Neural cell (in vitro differentiated cells): ENCODE data around the gene SPATA13.

Experiments used
- CTCF ChIP-seq: fragments of 450-650 bp; IDR thresholded peaks from 2 replicates; pipeline ENCODE4 v1.5.1; 2014; ENCODE audit warnings: antibody characterized with exemption, mild to moderate bottlenecking, moderate library complexity; ENCODE audit not compliant: poor library complexity, severe bottlenecking
- EP300 ChIP-seq: fragments of 450-650 bp; conservative IDR thresholded peaks from 2 replicates; pipeline ENCODE4 v1.6.1; 2014; ENCODE audit warnings: antibody characterized with exemption, mild to moderate bottlenecking, moderate library complexity; ENCODE audit not compliant: poor library complexity, severe bottlenecking
- EZH2 ChIP-seq: fragments of 200-600, 300-800 bp; shearing (Covaris generic), sonication (generic); IDR thresholded peaks from 2 replicates; pipeline ENCODE4 v1.6.1; 2014; ENCODE audit warnings: antibody characterized with exemption, low read length, borderline replicate concordance, mild to moderate bottlenecking; ENCODE audit not compliant: insufficient read depth, poor library complexity, severe bottlenecking
- MXI1 ChIP-seq: fragments of 450-650 bp; conservative IDR thresholded peaks from 2 replicates; pipeline ENCODE4 v1.6.1; 2014; ENCODE audit warnings: antibody characterized with exemption, mild to moderate bottlenecking; ENCODE audit not compliant: poor library complexity, severe bottlenecking
- POLR2AphosphoS5 ChIP-seq: IDR thresholded peaks from 2 replicates; pipeline ENCODE4 v1.6.1; 2012
- RAD21 ChIP-seq: fragments of 450-650 bp; conservative IDR thresholded peaks from 2 replicates; pipeline ENCODE4 v1.6.1; 2014; ENCODE audit warnings: antibody characterized with exemption, mild to moderate bottlenecking, moderate library complexity
- SMC3 ChIP-seq: fragments of 450-650 bp; conservative IDR thresholded peaks from 2 replicates; pipeline ENCODE4 v1.6.1; 2014; ENCODE audit warnings: antibody characterized with exemption, mild to moderate bottlenecking, moderate library complexity; ENCODE audit not compliant: poor library complexity
- TAF1 ChIP-seq: IDR thresholded peaks from 2 replicates; pipeline ENCODE4 v1.6.1; 2012; ENCODE audit warnings: low read depth

DNA sequence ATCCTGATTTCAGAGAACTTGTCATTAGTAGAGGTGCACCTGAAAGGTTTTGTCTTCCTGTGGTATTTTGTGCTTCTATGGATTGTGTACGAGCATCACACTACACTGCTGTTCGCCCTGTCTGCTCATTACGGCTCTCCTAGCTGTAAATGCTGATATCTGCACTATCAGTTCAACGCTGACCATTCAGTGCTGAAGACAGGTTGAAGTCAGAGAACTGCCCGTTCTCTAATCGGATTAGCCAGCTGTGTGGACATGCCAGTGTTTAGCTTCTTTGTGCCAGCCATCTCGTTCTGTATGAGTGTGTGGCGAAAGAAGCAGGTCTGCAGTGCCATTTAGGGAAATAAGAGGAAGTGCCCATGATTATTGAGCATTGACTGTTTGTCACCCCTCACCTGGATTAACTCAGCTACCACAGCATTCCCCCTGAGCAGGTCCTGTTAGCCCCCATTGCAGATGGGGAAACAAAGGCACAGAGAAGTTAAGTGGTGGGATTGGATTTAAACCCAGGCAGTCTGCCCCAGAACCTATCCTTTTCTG, 127.3 kb downstream of the SPATA13 start:
- TF ChIP-seq CTCF (no peak), POLR2AphosphoS5 (no peak), TAF1 (no peak), EP300 (no peak), MXI1 (no peak), SMC3 (no peak), EZH2 (no peak), RAD21 (no peak)
